ENCODE measurements around the gene PALLD. TPM values are rescaled to one million over a fixed set of nuclear protein-coding genes. Genes with fewer than 3 reads are reported as not detected.
"Not testable (repeated sequence)": the region's sequence is repeated elsewhere in the genome, so short reads cannot be mapped to it uniquely, and the experiment has no call there.

Gene PALLD
- total and polyA plus RNA-seq, 2 experiments from 2014 or later, result 157 to 178 TPM

- Histone ChIP-seq H3K27me3 (no peaks in the 10 kb centered on the region), H3K4me1 (ENCODE audit: low read depth) (peaks cover 24% of the 10 kb centered on the region), H3K9me3 (ENCODE audit: low read depth) (no peaks in the 10 kb centered on the region), H3K4me3 (no peak overlapping the region), H3K36me3 (peaks cover 14% of the 10 kb centered on the region), H3K27ac (peak overlapping the region; percentile 67)
- no peak for DNase-seq (ENCODE audit: low read depth in 1 of 2, low spot score in 1 of 2)
- no peak for TF ChIP-seq CTCF (IDR thresholded peaks at IDR 0.05; ENCODE audit: low read depth, low read length)
Observed at GRCh38 chr4:168511780-168512489, 15.1 kb downstream of the PALLD start.

- not testable (repeated sequence) for H3K4me3 ChIP-seq; H3K27ac ChIP-seq; H3K9me3 ChIP-seq (ENCODE audit: low read depth); H3K27me3 ChIP-seq; DNase-seq (ENCODE audit: low read depth in 1 of 2, low spot score in 1 of 2)
- Histone ChIP-seq H3K4me1 (ENCODE audit: low read depth) (peaks cover 24% of the 10 kb centered on the region), H3K36me3 (peaks cover 13% of the 10 kb centered on the region)
Observed at GRCh38 chr4:168513826-168514225, 17.0 kb downstream of the PALLD start.

- Histone ChIP-seq H3K36me3 (peaks cover 13% of the 10 kb centered on the region), H3K4me3 (peak overlapping the region; percentile 0), H3K27me3 (no peaks in the 10 kb centered on the region), H3K27ac (peak overlapping the region; percentile 9), H3K4me1 (ENCODE audit: low read depth) (peaks cover 24% of the 10 kb centered on the region), H3K9me3 (ENCODE audit: low read depth) (no peaks in the 10 kb centered on the region)
- peak; percentile 39 to 62 for DNase-seq (ENCODE audit: low read depth in 1 of 2, low spot score in 1 of 2)
- peak; percentile 39 for TF ChIP-seq CTCF (IDR thresholded peaks at IDR 0.05; ENCODE audit: low read depth, low read length)
Observed at GRCh38 chr4:168514249-168514852, 17.5 kb downstream of the PALLD start.

- peak overlapping the region; percentile 9 for H3K27ac ChIP-seq
- no peaks in the 10 kb centered on the region for H3K27me3 ChIP-seq
- no peaks in the 10 kb centered on the region for H3K9me3 ChIP-seq (ENCODE audit: low read depth)
- peaks cover 13% of the 10 kb centered on the region for H3K36me3 ChIP-seq
- H3K4me1 ChIP-seq (ENCODE audit: low read depth), result peaks cover 20% of the 10 kb centered on the region
- H3K4me3 ChIP-seq, result no peak overlapping the region
- no peak for TF ChIP-seq CTCF (IDR thresholded peaks at IDR 0.05; ENCODE audit: low read depth, low read length)
- DNase-seq (ENCODE audit: low read depth in 1 of 2, low spot score in 1 of 2), result no peak
Observed at GRCh38 chr4:168515222-168516011, 18.6 kb downstream of the PALLD start.

- DNase-seq (ENCODE audit: low read depth in 1 of 2, low spot score in 1 of 2), result no peak
- no peaks in the 10 kb centered on the region for H3K27me3 ChIP-seq
- no peaks in the 10 kb centered on the region for H3K9me3 ChIP-seq (ENCODE audit: low read depth)
- TF ChIP-seq CTCF (IDR thresholded peaks at IDR 0.05; ENCODE audit: low read depth, low read length), result no peak
- H3K4me1 ChIP-seq (ENCODE audit: low read depth), result peaks cover 31% of the 10 kb centered on the region
- H3K36me3 ChIP-seq, result peaks cover 13% of the 10 kb centered on the region
- H3K27ac ChIP-seq, result no peak overlapping the region
- H3K4me3 ChIP-seq, result no peak overlapping the region
Observed at GRCh38 chr4:168516841-168517240, 20.0 kb downstream of the PALLD start.

All from cardiac muscle cell (in vitro differentiated cells and primary cell).